Breast epithelium (tissue), 4 donors: Measurements from ENCODE around the gene BAD. TPM values are rescaled to one million over a fixed set of nuclear protein-coding genes. Genes with fewer than 3 reads are reported as not detected.

Experiments
- DNase-seq, 2 donors: peaks; one replicate each; pipeline ENCODE4 v3.0.0-alpha.2; 2019; ENCODE audit warnings: low spot score in 2 of 2
- H3K27ac ChIP-seq, 2 donors: fragments of 200-600 bp; sonication (generic) in 1 of 2; one replicate each; pipeline ENCODE4 v1.5.1; 2016 to 2019; ENCODE audit warnings: mild to moderate bottlenecking in 1 of 2
- H3K27me3 ChIP-seq, 2 donors: fragments of 200-600 bp; sonication (generic) in 1 of 2; one replicate each; pipeline versions ENCODE4 v1.5.1 to v1.6.0; 2017 to 2019; ENCODE audit warnings: control low read depth in 1 of 2, mild to moderate bottlenecking in 1 of 2
- H3K36me3 ChIP-seq: fragments of 200-600 bp; one replicate; pipeline ENCODE4 v1.5.1; 2019
- H3K4me1 ChIP-seq, 2 donors: fragments of 200-600 bp; sonication (generic); one replicate each; pipeline ENCODE4 v1.5.1; 2016 to 2019; ENCODE audit warnings: control low read depth in 1 of 2
- H3K4me3 ChIP-seq, 3 donors: fragments of 200-600 bp; sonication (generic); 1 replicate in 2 of 3; 2 replicates in 1 of 3; pipeline ENCODE4 v1.5.1; 2016 to 2019; ENCODE audit warnings: mild to moderate bottlenecking in 3 of 3, moderate library complexity in 2 of 3
- H3K9me3 ChIP-seq, 2 donors: fragments of 200-600 bp; sonication (generic) in 1 of 2; one replicate each; pipeline ENCODE4 v1.5.1; 2016 to 2019; ENCODE audit warnings: control low read depth in 1 of 2
- POLR2A ChIP-seq: fragments of 450-650 bp; IDR thresholded peaks from one replicate; pipeline ENCODE4 v1.6.1; 2016; ENCODE audit warnings: antibody characterized with exemption, mild to moderate bottlenecking, moderate library complexity
- POLR2AphosphoS5 ChIP-seq, 3 donors: sonication (generic); formaldehyde crosslinking; IDR thresholded peaks; one replicate each; pipeline ENCODE4 v1.6.1; 2017; ENCODE audit warnings: antibody characterized with exemption in 3 of 3
- intact Hi-C: fragments of 100-400 bp; cut with DNase I; formaldehyde crosslinking; loops from one replicate; pipeline ENCODE4 v1.15.1; 2023; ENCODE audit warnings: low total_unique reads
- total RNA-seq, 3 donors: library from RNA; depleted of rRNA; stranded (reverse); fragments of >200 nt; gene quantifications; one replicate each; pipeline ENCODE4 v1.1.0, GENCODE V29; 2016
- TF ChIP-seq, protein P1 (sequence below), 3 donors: fragments of 450-650 bp; IDR thresholded peaks; one replicate each; pipeline ENCODE4 v1.5.1; 2016 to 2017; ENCODE audit warnings: antibody characterized with exemption in 3 of 3, mild to moderate bottlenecking in 3 of 3, moderate library complexity in 3 of 3

BAD gene
- total RNA-seq: 100 to 1,000 TPM in 1 of 3 donors, 10 to 100 TPM in 2; 80.3 to 107 (median 87.5) TPM

DNA sequence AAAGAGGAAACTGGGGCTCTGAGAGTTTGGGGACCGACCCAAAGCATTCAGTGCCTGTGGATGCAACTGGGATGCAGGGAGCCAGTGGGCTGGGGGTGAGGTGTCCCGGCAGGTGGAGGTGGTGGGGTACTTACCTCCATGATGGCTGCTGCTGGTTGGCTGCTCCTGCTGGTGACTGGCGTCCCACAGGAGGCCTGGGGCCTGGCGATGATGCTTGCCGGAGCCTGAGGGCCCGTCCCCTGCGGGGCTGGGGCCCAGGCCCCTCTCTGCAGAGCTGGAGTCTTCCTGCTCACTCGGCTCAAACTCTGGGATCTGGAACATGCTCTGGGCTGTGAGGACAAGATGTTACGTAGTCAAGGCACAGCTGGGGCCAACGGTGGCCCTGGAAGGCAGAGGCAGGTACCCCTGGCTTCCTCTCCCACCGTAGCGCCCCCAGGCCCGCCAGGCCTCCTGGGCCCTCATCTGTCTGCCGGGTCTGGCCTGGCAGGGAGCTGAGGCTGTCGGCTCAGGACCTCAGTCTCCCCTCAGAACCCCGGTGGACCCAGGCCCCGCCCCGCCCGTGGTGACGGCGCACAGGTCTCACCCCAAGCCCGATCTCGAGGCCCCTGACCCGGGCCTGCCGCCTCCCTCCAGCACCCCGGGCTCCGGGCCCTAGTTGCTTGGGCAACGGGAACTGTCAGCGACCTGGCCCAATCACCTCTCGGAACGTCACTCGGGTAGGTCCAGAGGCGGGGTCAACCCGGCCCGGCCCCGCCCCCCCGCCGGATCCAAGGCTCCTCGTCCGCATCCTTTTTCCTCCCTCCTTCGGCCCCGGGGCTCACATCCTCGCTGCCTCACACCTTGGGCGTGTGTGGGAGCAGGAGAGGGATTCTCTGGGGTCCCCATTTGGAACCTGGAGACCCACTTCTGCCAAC is at the start of gene BAD:
BAD (minus strand) TSS at position 618 of the 914 bp plus-strand sequence; CDS start at position 321, 297 bp downstream.
- peak in 1 of 3 donors; percentile 25 for TF ChIP-seq POLR2AphosphoS5 (IDR thresholded peaks at IDR 0.05)
- TF ChIP-seq POLR2A: peak; percentile 12
- TF ChIP-seq, protein P1, sequence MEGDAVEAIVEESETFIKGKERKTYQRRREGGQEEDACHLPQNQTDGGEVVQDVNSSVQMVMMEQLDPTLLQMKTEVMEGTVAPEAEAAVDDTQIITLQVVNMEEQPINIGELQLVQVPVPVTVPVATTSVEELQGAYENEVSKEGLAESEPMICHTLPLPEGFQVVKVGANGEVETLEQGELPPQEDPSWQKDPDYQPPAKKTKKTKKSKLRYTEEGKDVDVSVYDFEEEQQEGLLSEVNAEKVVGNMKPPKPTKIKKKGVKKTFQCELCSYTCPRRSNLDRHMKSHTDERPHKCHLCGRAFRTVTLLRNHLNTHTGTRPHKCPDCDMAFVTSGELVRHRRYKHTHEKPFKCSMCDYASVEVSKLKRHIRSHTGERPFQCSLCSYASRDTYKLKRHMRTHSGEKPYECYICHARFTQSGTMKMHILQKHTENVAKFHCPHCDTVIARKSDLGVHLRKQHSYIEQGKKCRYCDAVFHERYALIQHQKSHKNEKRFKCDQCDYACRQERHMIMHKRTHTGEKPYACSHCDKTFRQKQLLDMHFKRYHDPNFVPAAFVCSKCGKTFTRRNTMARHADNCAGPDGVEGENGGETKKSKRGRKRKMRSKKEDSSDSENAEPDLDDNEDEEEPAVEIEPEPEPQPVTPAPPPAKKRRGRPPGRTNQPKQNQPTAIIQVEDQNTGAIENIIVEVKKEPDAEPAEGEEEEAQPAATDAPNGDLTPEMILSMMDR (IDR thresholded peaks at IDR 0.05): no peak
- H3K36me3 ChIP-seq: no peaks in the 10 kb centered on the region
- peak; percentile 95 to 96 for DNase-seq
- peak within 1 kb of the TSS; percentile 84 to 91 (median 91) for H3K4me3 ChIP-seq
- peaks cover 3 to 21% of the 10 kb centered on the region in 2 donors for H3K4me1 ChIP-seq
- H3K27ac ChIP-seq: peak within 1 kb of the TSS; percentile 93 to 98
- no peaks in the 10 kb centered on the region for H3K9me3 ChIP-seq
- intact Hi-C loops: no loop called here
- H3K27me3 ChIP-seq: no peaks in the 10 kb centered on the region

DNA sequence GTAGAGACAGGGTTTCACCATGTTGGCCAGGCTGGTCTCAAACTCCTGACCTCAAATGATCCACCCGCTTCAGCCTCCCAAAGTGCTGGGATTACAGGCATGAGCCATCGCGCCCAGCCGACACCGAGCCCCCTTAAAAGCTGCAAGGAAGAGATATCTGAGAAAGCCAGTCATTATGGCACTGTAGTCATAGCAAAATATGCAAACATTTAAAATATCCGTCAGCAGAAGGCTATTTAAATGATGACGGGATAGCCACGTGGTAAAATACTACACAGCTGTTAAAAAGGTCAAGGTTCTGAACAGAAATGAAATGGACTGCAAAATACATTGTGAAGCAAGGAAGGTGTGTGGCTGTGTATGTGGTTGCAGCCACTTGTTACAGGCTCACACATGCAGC is 49.1 kb upstream of the BAD start:
- intact Hi-C loops: no loop called here
- TF ChIP-seq POLR2AphosphoS5 (IDR thresholded peaks at IDR 0.05) (no peak), POLR2A (no peak)
- TF ChIP-seq, protein P1 (IDR thresholded peaks at IDR 0.05): no peak
- H3K4me1 ChIP-seq: no peaks in the 10 kb centered on the region
- no peaks in the 10 kb centered on the region for H3K27me3 ChIP-seq
- no peaks in the 10 kb centered on the region for H3K36me3 ChIP-seq
- no peak overlapping the region for H3K27ac ChIP-seq
- no peak for DNase-seq
- no peak overlapping the region for H3K4me3 ChIP-seq
- H3K9me3 ChIP-seq: no peaks in the 10 kb centered on the region

DNA sequence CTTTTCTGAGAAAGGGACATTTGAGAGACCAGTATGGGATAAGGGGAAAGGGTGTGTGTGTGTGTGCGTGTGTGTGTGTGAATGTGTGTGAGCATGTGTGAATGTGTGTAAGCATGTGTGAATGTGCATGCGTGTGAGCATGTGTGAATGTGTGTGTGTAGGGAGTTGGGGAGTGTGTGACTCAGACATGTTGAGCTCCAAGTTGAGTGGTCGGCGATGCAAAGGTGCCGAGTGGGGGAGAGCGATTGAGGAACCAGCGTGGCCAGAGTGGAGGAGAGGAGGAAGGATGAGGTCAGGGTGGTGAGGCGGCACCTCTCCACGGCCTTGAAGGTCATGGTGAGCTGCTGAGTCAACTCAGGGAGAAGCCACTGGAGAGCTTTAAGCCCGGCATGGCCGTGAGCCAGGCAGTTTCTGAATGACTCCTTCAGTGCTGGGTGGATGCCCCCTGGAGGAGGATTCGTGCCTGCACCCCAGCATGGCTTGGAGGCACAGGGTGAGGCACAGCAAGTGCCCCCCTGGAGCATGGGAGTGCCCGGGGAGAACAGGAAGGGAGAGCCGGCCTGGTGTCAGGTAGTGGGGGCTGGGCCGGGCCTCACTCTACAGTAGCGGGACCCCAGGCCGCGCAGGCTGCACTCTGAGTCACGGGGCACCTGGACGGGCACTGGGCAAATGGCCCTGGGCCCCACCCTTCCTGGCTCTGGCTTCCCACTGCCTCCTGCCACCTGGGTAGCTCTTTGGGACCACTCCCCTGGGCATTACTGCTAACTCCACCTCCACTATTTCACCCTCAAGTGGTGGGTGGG is 47.3 kb upstream of the BAD start:
- no peak overlapping the region for H3K4me3 ChIP-seq
- H3K36me3 ChIP-seq: no peaks in the 10 kb centered on the region
- no peaks in the 10 kb centered on the region for H3K4me1 ChIP-seq
- TF ChIP-seq POLR2AphosphoS5 (IDR thresholded peaks at IDR 0.05) (no peak), POLR2A (no peak)
- TF ChIP-seq, protein P1 (IDR thresholded peaks at IDR 0.05): no peak
- no peaks in the 10 kb centered on the region for H3K27me3 ChIP-seq
- H3K27ac ChIP-seq: peak overlapping the region in 1 of 2 donors; percentile 0
- intact Hi-C loops: no loop called here
- no peak for DNase-seq
- H3K9me3 ChIP-seq: no peaks in the 10 kb centered on the region

DNA sequence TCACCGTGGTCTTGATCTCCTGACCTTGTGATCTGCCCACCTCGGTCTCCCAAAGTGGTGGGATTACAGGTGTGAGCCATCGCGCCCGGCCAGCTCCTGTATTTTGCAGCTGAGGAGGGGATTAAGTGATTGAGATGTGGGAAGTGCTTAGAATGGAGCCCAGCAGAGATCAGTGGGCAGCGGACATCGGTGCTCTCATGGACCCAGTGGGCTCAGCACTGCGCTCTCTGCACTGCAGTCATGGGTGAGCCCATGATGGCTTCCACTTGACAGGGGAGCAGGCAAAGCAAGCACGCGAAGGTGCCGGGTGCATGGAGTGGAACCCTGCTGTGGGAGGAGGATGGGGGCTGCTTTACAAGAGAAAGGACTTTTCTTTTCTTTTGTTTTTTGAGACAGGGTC is 46.4 kb upstream of the BAD start:
- Histone ChIP-seq H3K36me3 (no peaks in the 10 kb centered on the region), H3K27me3 (no peaks in the 10 kb centered on the region), H3K4me1 (no peaks in the 10 kb centered on the region), H3K27ac (no peak overlapping the region), H3K9me3 (no peaks in the 10 kb centered on the region), H3K4me3 (no peak overlapping the region)
- no peak for DNase-seq
- TF ChIP-seq, protein P1 (IDR thresholded peaks at IDR 0.05): no peak
- TF ChIP-seq POLR2AphosphoS5 (IDR thresholded peaks at IDR 0.05) (no peak), POLR2A (no peak)
- intact Hi-C loops: no loop called here
